HepG2 (cell line): ENCODE measurements around the gene KANSL1. TPM values are rescaled to one million over a fixed set of nuclear protein-coding genes. Genes with fewer than 3 reads are reported as not detected.

Experiments
- ATAC-seq: fragments of 200-7000 bp; cut with Tn5 transposase; 3 replicates; pipeline ENCODE4 v1.9.1; 2020; ENCODE audit warnings: mild to moderate bottlenecking, moderate library complexity
- BruUV-seq: library from RNA; stranded (reverse); fragments of 400-500 nt; replicated peaks from 2 replicates; lab custom pipeline; 2021; lab: Mats Ljungman, UMichigan
- CTCF ChIA-PET: fragments of 300-600 bp; formaldehyde crosslinking; extraction: SDS; loops from one replicate; lab custom pipeline; 2021; ENCODE audit warnings: low total read pairs, inconsistent platforms, low intra/inter-chr PET ratio; lab: Yijun Ruan, JAX
- POLR2A ChIA-PET: fragments of 350-600 bp; sonication (Branson Sonifier 250); formaldehyde crosslinking; loops from one replicate; lab custom pipeline; 2020; ENCODE audit warnings: antibody characterized with exemption, inconsistent platforms; lab: Yijun Ruan, JAX
- DNase-seq: peaks from one replicate; pipeline ENCODE4 v3.0.0-alpha.2; 2015; ENCODE audit warnings: low spot score
- FAIRE-seq: peaks from 3 replicates; lab custom pipeline; 2011; peaks lifted over from hg19 to GRCh38; lab: Jason Lieb, UNC
- H2AFZ ChIP-seq: one replicate; pipeline ENCODE4 v1.6.1; 2011; ENCODE audit warnings: low read length, inconsistent platforms
- H3K27ac ChIP-seq: fragments of 300-600 bp; 3 replicates; pipeline ENCODE4 v1.8.0; 2011; ENCODE audit warnings: mixed run types, mild to moderate bottlenecking, mixed read lengths, low read length, inconsistent platforms; ENCODE audit not compliant: insufficient read depth; ENCODE audit errors: extremely low read length
- H3K27me3 ChIP-seq, 2 experiments: fragments of 200-600 bp in 1 of 2; 2 replicates in 1 of 2; 3 replicates in 1 of 2; pipeline versions ENCODE4 v1.6.0 to v1.8.0; 2011; ENCODE audit warnings: low read length in 2 of 2, mild to moderate bottlenecking in 2 of 2, moderate library complexity in 2 of 2, inconsistent platforms in 1 of 2; ENCODE audit not compliant: insufficient read depth in 2 of 2, control insufficient read depth in 1 of 2
- H3K36me3 ChIP-seq, 2 experiments: fragments of 200-600 bp in 1 of 2; replicated peaks in 1 of 2; 2 replicates in 1 of 2; 3 replicates in 1 of 2; pipeline versions ENCODE4 v1.5.1 to v1.8.0; 2011; ENCODE audit warnings: low read length in 2 of 2, inconsistent platforms in 1 of 2; ENCODE audit not compliant: insufficient read depth in 2 of 2, control insufficient read depth in 1 of 2
- H3K4me1 ChIP-seq: 2 replicates; pipeline ENCODE4 v1.5.1; 2012; ENCODE audit warnings: low read length, inconsistent platforms; ENCODE audit not compliant: insufficient read depth
- H3K4me2 ChIP-seq: 2 replicates; pipeline ENCODE4 v1.6.0; 2011; ENCODE audit warnings: low read depth, low read length, inconsistent platforms
- H3K4me3 ChIP-seq, 3 experiments: fragments of 200-600 bp in 1 of 3; sonication (generic), shearing (Covaris generic) in 1 of 3; replicated peaks in 1 of 3; 2 replicates each; pipeline ENCODE4 v1.5.1; 2011 to 2016; ENCODE audit warnings: low read length in 3 of 3, inconsistent platforms in 2 of 3, low read depth in 2 of 3, mild to moderate bottlenecking in 2 of 3, control low read depth in 1 of 3, mixed read lengths in 1 of 3; ENCODE audit not compliant: insufficient read depth in 1 of 3
- H3K79me2 ChIP-seq: one replicate; pipeline ENCODE4 v1.6.1; 2011; ENCODE audit warnings: low read length, inconsistent platforms; ENCODE audit not compliant: insufficient read depth
- H3K9ac ChIP-seq: 2 replicates; pipeline ENCODE4 v1.6.0; 2011; ENCODE audit warnings: mild to moderate bottlenecking, low read depth, low read length, inconsistent platforms; ENCODE audit not compliant: insufficient read depth
- H3K9me3 ChIP-seq: 2 replicates; pipeline ENCODE4 v1.5.1; 2012; ENCODE audit warnings: mild to moderate bottlenecking, low read length
- H4K20me1 ChIP-seq: 2 replicates; pipeline ENCODE4 v1.6.0; 2011; ENCODE audit warnings: inconsistent platforms, mild to moderate bottlenecking, low read length, moderate library complexity; ENCODE audit not compliant: insufficient read depth
- KLF11 ChIP-seq: IDR thresholded peaks from 2 replicates; pipeline ENCODE4 v1.6.1; 2016; ENCODE audit warnings: missing compliant biosample characterization
- NFRKB ChIP-seq: fragments of 450-650 bp; IDR thresholded peaks from 2 replicates; pipeline ENCODE4 v1.6.1; 2017
- RBM22 ChIP-seq: fragments of 200-400 bp; formaldehyde crosslinking; optimal IDR thresholded peaks from 2 replicates; pipeline ENCODE3; 2017; ENCODE audit warnings: mild to moderate bottlenecking, low read length, moderate library complexity
- U2AF2 ChIP-seq: fragments of 200-400 bp; formaldehyde crosslinking; IDR thresholded peaks from 2 replicates; pipeline ENCODE4 v1.6.1; 2017; ENCODE audit warnings: low read depth, mild to moderate bottlenecking, low read length
- ZNF841 ChIP-seq: sonication (generic); formaldehyde crosslinking; IDR thresholded peaks from 2 replicates; pipeline ENCODE4 v1.8.1; 2023; ENCODE audit warnings: missing genetic modification reagents, borderline replicate concordance
- ZNF891 ChIP-seq: sonication (generic); formaldehyde crosslinking; IDR thresholded peaks from 2 replicates; pipeline ENCODE4 v1.5.0; 2020; ENCODE audit warnings: mild to moderate bottlenecking, missing genetic modification reagents
- WGBS: methylation state at CpG from one replicate; pipeline ENCODE4 v1.1.6; 2017; ENCODE audit warnings: low lambda C conversion rate; 5-methylcytosine and 5-hydroxymethylcytosine counted together
- in situ Hi-C: cut with HindIII; loops from 2 replicates; pipeline ENCODE4 v1.10.0; 2017; ENCODE audit warnings: low pct_unique_long_range_greater_than_20kb; ENCODE audit not compliant: extremely low pct_ligation_motif_present
- intact Hi-C: fragments of 100-400 bp; cut with micrococcal nuclease; formaldehyde crosslinking; loops from one replicate; pipeline ENCODE4 v1.10.0; 2022; ENCODE audit not compliant: unreplicated experiment
- polyA plus RNA-seq, 8 experiments: library from polyadenylated mRNA; depleted of rRNA in 3 of 8; stranded (reverse) in 7 of 8; unstranded in 1 of 8; fragments of >200 nt; fragmentation: Illumina TruSeq in 4 of 8; extraction: Trizol in 4 of 8; gene quantifications; 2 replicates each; pipeline versions ENCODE4 v1.2.1 to v1.2.3, GENCODE V29; 2011 to 2016; ENCODE audit warnings: low read depth in 4 of 8, missing spikeins in 1 of 8, mixed read lengths in 1 of 8; ENCODE audit not compliant: insufficient read depth in 1 of 8
- total RNA-seq, 5 experiments: library from RNA; depleted of rRNA; stranded (reverse); fragments of >200 nt; fragmentation: Illumina TruSeq; extraction: Trizol; gene quantifications; 2 replicates each; pipeline ENCODE4 v1.2.3, GENCODE V29; 2016; ENCODE audit warnings: low read depth in 1 of 5

KANSL1 gene
- total and polyA plus RNA-seq, 2 of the 13 experiments (the other 11 are each of a cell fraction or from before 2014, with no cell fraction given), result 24.0 to 59.6 TPM

DNA sequence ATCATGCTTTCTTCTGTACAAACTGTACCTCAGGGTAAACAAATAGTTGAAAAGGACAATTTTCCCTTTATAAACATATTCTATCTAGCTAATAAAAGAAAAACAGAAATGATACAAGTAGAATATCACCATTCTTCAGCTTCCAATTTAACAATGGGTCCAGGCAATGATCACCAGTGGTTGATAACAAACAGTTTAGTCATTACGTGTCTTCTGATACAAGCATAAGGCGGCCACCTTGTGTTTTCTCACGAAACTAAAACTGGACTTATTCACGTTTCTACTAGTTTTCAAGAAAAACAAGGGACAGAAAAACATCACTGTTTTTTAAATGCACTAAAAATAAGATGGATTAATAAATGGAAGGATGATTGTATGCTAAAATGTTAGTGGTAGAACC is 135.9 kb downstream of the KANSL1 start:
- ATAC-seq, result no peak
- Histone ChIP-seq H3K4me1 (peaks cover 2% of the 10 kb centered on the region), H2AFZ (no peak overlapping the region), H3K27ac (no peak overlapping the region), H4K20me1 (no peaks in the 10 kb centered on the region; the same call in 1 of the 2 replicates), H3K27me3 (no peaks in the 10 kb centered on the region), H3K79me2 (no peaks in the 10 kb centered on the region), H3K9me3 (no peaks in the 10 kb centered on the region), H3K36me3 (peaks cover 9 to 55% of the 10 kb centered on the region in 2 experiments), H3K4me3 (no peak overlapping the region), H3K9ac (no peak overlapping the region), H3K4me2 (no peak overlapping the region)
- no peak for FAIRE-seq
- intact Hi-C loops, result no loop called here
- in situ Hi-C loops, result no loop called here
- ChIA-PET CTCF (no interaction called here), POLR2A (no interaction called here)
- TF ChIP-seq ZNF891 (CRISPR knock-in tag), result no peak
- TF ChIP-seq ZNF841, result no peak
- no peak for TF ChIP-seq NFRKB
- 97% methylated on average over 4 of the region's 4 CpGs for WGBS
- no peak for DNase-seq
- BruUV-seq, result no TSS peak

GRCh38 chr17:46056800-46057304 is 136.4 kb downstream of the KANSL1 start:
- 88% methylated on average over 4 of the region's 4 CpGs for WGBS
- in situ Hi-C loops (no loop called here), intact Hi-C loops (no loop called here)
- no peaks in the 10 kb centered on the region for H3K9me3 ChIP-seq
- no peak overlapping the region for H3K4me2 ChIP-seq
- TF ChIP-seq U2AF2 (no peak), KLF11 (CRISPR knock-in tag) (no peak), RBM22 (peak; percentile 20)
- ATAC-seq (no peak), FAIRE-seq (no peak), DNase-seq (no peak)
- no peaks in the 10 kb centered on the region; the same call in 1 of the 2 replicates for H4K20me1 ChIP-seq
- CTCF ChIA-PET, result no interaction called here
- H3K4me1 ChIP-seq, result peaks cover 7% of the 10 kb centered on the region
- H3K36me3 ChIP-seq, result peaks cover 9 to 56% of the 10 kb centered on the region in 2 experiments
- H3K4me3 ChIP-seq, result no peak overlapping the region
- POLR2A ChIA-PET, result no interaction called here
- no peak overlapping the region for H3K27ac ChIP-seq
- H2AFZ ChIP-seq, result no peak overlapping the region
- H3K79me2 ChIP-seq, result no peaks in the 10 kb centered on the region
- H3K27me3 ChIP-seq, result no peaks in the 10 kb centered on the region
- BruUV-seq, result no TSS peak
- H3K9ac ChIP-seq, result no peak overlapping the region
